Measurements from ENCODE around the gene MYRFL. TPM values are rescaled to one million over a fixed set of nuclear protein-coding genes. Genes with fewer than 3 reads are reported as not detected.

The MYRFL gene
- total RNA-seq, 2 donors from 2014 or later, result 0.11 TPM; not detected in 1

GRCh38 chr12:69948851-69949250, 123.8 kb downstream of the MYRFL start:
- no peak for ATAC-seq (replicated peaks)
- Mint-ChIP-seq H3K4me3 (no peak overlapping the region), H3K36me3 (ENCODE audit: low read depth) (no peaks in the 10 kb centered on the region), H3K4me1 (no peaks in the 10 kb centered on the region), H3K9me3 (no peaks in the 10 kb centered on the region), H3K27ac (no peak overlapping the region), H3K27me3 (peaks cover 3% of the 10 kb centered on the region)

- no peak for ATAC-seq (replicated peaks)
- Mint-ChIP-seq H3K4me1 (no peaks in the 10 kb centered on the region), H3K36me3 (ENCODE audit: low read depth) (no peaks in the 10 kb centered on the region), H3K27me3 (peaks cover 3% of the 10 kb centered on the region), H3K9me3 (no peaks in the 10 kb centered on the region), H3K27ac (no peak overlapping the region), H3K4me3 (no peak overlapping the region)
Observed at GRCh38 chr12:69949311-69950002, 124.4 kb downstream of the MYRFL start.

GRCh38 chr12:69951108-69951507, 126.1 kb downstream of the MYRFL start:
- Mint-ChIP-seq H3K4me1 (no peaks in the 10 kb centered on the region), H3K27me3 (peaks cover 3% of the 10 kb centered on the region), H3K36me3 (ENCODE audit: low read depth) (no peaks in the 10 kb centered on the region), H3K27ac (no peak overlapping the region), H3K9me3 (no peaks in the 10 kb centered on the region), H3K4me3 (no peak overlapping the region)
- no peak for ATAC-seq (replicated peaks)

- Mint-ChIP-seq H3K4me1 (no peaks in the 10 kb centered on the region), H3K27me3 (peaks cover 10% of the 10 kb centered on the region), H3K9me3 (no peaks in the 10 kb centered on the region), H3K4me3 (no peak overlapping the region), H3K36me3 (ENCODE audit: low read depth) (no peaks in the 10 kb centered on the region), H3K27ac (no peak overlapping the region)
- ATAC-seq (replicated peaks), result no peak
Observed at GRCh38 chr12:69952890-69953289, 127.9 kb downstream of the MYRFL start.

GRCh38 chr12:69961246-69961645, 136.2 kb downstream of the MYRFL start:
- Mint-ChIP-seq H3K36me3 (ENCODE audit: low read depth) (no peaks in the 10 kb centered on the region), H3K27ac (no peak overlapping the region), H3K27me3 (peaks cover 19% of the 10 kb centered on the region), H3K4me1 (no peaks in the 10 kb centered on the region), H3K4me3 (no peak overlapping the region), H3K9me3 (no peaks in the 10 kb centered on the region)
- ATAC-seq (replicated peaks), result no peak

- Mint-ChIP-seq H3K27me3 (peaks cover 3% of the 10 kb centered on the region), H3K36me3 (ENCODE audit: low read depth) (no peaks in the 10 kb centered on the region), H3K9me3 (no peaks in the 10 kb centered on the region), H3K4me3 (no peak overlapping the region), H3K4me1 (no peaks in the 10 kb centered on the region), H3K27ac (no peak overlapping the region)
- ATAC-seq (replicated peaks), result no peak
Observed at GRCh38 chr12:69966409-69966808, 141.4 kb downstream of the MYRFL start.

GRCh38 chr12:69966839-69967238, 141.8 kb downstream of the MYRFL start:
- no peak for ATAC-seq (replicated peaks)
- no peaks in the 10 kb centered on the region for H3K36me3 Mint-ChIP-seq (ENCODE audit: low read depth)

GRCh38 chr12:69969011-69969410, 144.0 kb downstream of the MYRFL start:
- no peak overlapping the region for H3K27ac Mint-ChIP-seq
- H3K36me3 Mint-ChIP-seq (ENCODE audit: low read depth), result no peaks in the 10 kb centered on the region
- no peak overlapping the region for H3K4me3 Mint-ChIP-seq
- H3K27me3 Mint-ChIP-seq, result no peaks in the 10 kb centered on the region
- no peaks in the 10 kb centered on the region for H3K4me1 Mint-ChIP-seq
- H3K9me3 Mint-ChIP-seq, result no peaks in the 10 kb centered on the region
- no peak for ATAC-seq (replicated peaks)

More at GRCh38 chr12:69966839-69967238, 141.8 kb downstream of the MYRFL start:
- no peak overlapping the region for H3K4me3 Mint-ChIP-seq
- no peak overlapping the region for H3K27ac Mint-ChIP-seq
- H3K4me1 Mint-ChIP-seq, result no peaks in the 10 kb centered on the region
- H3K27me3 Mint-ChIP-seq, result peaks cover 2% of the 10 kb centered on the region
- no peaks in the 10 kb centered on the region for H3K9me3 Mint-ChIP-seq

GRCh38 chr12:69972136-69972535, 147.1 kb downstream of the MYRFL start:
- Mint-ChIP-seq H3K27ac (no peak overlapping the region), H3K4me1 (no peaks in the 10 kb centered on the region), H3K9me3 (no peaks in the 10 kb centered on the region), H3K27me3 (peaks cover 4% of the 10 kb centered on the region), H3K36me3 (ENCODE audit: low read depth) (no peaks in the 10 kb centered on the region), H3K4me3 (no peak overlapping the region)
- no peak for ATAC-seq (replicated peaks)

- no peaks in the 10 kb centered on the region for H3K36me3 Mint-ChIP-seq (ENCODE audit: low read depth)
- no peaks in the 10 kb centered on the region for H3K4me1 Mint-ChIP-seq
- no peak overlapping the region for H3K4me3 Mint-ChIP-seq
- H3K27me3 Mint-ChIP-seq, result peaks cover 7% of the 10 kb centered on the region
- H3K27ac Mint-ChIP-seq, result no peak overlapping the region
- ATAC-seq (replicated peaks), result no peak
- no peaks in the 10 kb centered on the region for H3K9me3 Mint-ChIP-seq
Observed at GRCh38 chr12:69978020-69978419, 153.0 kb downstream of the MYRFL start.

- Mint-ChIP-seq H3K27ac (no peak overlapping the region), H3K4me1 (no peaks in the 10 kb centered on the region), H3K27me3 (peaks cover 9% of the 10 kb centered on the region), H3K4me3 (no peak overlapping the region), H3K36me3 (ENCODE audit: low read depth) (no peaks in the 10 kb centered on the region), H3K9me3 (no peaks in the 10 kb centered on the region)
- ATAC-seq (replicated peaks), result no peak
Observed at GRCh38 chr12:69981881-69982475, 157.0 kb downstream of the MYRFL start.

GRCh38 chr12:69984241-69984640, 159.2 kb downstream of the MYRFL start:
- Mint-ChIP-seq H3K9me3 (no peaks in the 10 kb centered on the region), H3K4me3 (no peak overlapping the region), H3K4me1 (no peaks in the 10 kb centered on the region), H3K27me3 (peaks cover 9% of the 10 kb centered on the region), H3K27ac (no peak overlapping the region), H3K36me3 (ENCODE audit: low read depth) (no peaks in the 10 kb centered on the region)
- no peak for ATAC-seq (replicated peaks)

- ATAC-seq (replicated peaks), result no peak
- peaks cover 15% of the 10 kb centered on the region for H3K27me3 Mint-ChIP-seq
Observed at GRCh38 chr12:69985656-69986055, 160.6 kb downstream of the MYRFL start.

GRCh38 chr12:69986114-69986513, 161.1 kb downstream of the MYRFL start:
- ATAC-seq (replicated peaks), result no peak
- H3K9me3 Mint-ChIP-seq, result no peaks in the 10 kb centered on the region
- H3K4me3 Mint-ChIP-seq, result no peak overlapping the region
- H3K27me3 Mint-ChIP-seq, result peaks cover 15% of the 10 kb centered on the region
- no peak overlapping the region for H3K27ac Mint-ChIP-seq
- H3K4me1 Mint-ChIP-seq, result no peaks in the 10 kb centered on the region
- no peaks in the 10 kb centered on the region for H3K36me3 Mint-ChIP-seq (ENCODE audit: low read depth)

More at GRCh38 chr12:69985656-69986055, 160.6 kb downstream of the MYRFL start:
- Mint-ChIP-seq H3K27ac (no peak overlapping the region), H3K4me1 (no peaks in the 10 kb centered on the region), H3K36me3 (ENCODE audit: low read depth) (no peaks in the 10 kb centered on the region), H3K9me3 (no peaks in the 10 kb centered on the region), H3K4me3 (no peak overlapping the region)

- no peak for ATAC-seq (replicated peaks)
- Mint-ChIP-seq H3K27me3 (peaks cover 23% of the 10 kb centered on the region), H3K4me1 (no peaks in the 10 kb centered on the region), H3K9me3 (no peaks in the 10 kb centered on the region), H3K36me3 (ENCODE audit: low read depth) (no peaks in the 10 kb centered on the region), H3K4me3 (no peak overlapping the region), H3K27ac (no peak overlapping the region)
Observed at GRCh38 chr12:69987579-69988091, 162.6 kb downstream of the MYRFL start.
